GM18873 (cell line): ENCODE measurements around the gene ITGB1BP1.
A peak's percentile ranks its signal among the peaks of the same experiment; 100 is the strongest.

Experiments
- ATAC-seq: cut with Tn5 transposase; IDR thresholded peaks from one replicate; pipeline ENCODE4 v1.9.1; 2021; ENCODE audit warnings: mild to moderate bottlenecking, moderate library complexity, moderate number of reproducible peaks; ENCODE audit not compliant: unreplicated experiment, low FRiP score

The ITGB1BP1 gene

GRCh38 chr2:9428965-9429577, 5.7 kb upstream of the ITGB1BP1 start:
- no peak for ATAC-seq

GRCh38 chr2:9424447-9425164, 1.3 kb upstream of the ITGB1BP1 start:
- no peak for ATAC-seq

- ATAC-seq, result peak; percentile 6
Observed at GRCh38 chr2:9423922-9424272, 569 bp upstream of the ITGB1BP1 start.

- peak; percentile 27 for ATAC-seq
Observed at GRCh38 chr2:9422321-9423099, 818 bp downstream of the ITGB1BP1 start.

- no peak for ATAC-seq
Observed at GRCh38 chr2:9420495-9420894, 2.8 kb downstream of the ITGB1BP1 start.

GRCh38 chr2:9419541-9419940, 3.8 kb downstream of the ITGB1BP1 start:
- no peak for ATAC-seq

- no peak for ATAC-seq
Observed at GRCh38 chr2:9418746-9419145, 4.6 kb downstream of the ITGB1BP1 start.

- ATAC-seq, result no peak
Observed at GRCh38 chr2:9417725-9418124, 5.6 kb downstream of the ITGB1BP1 start.

GRCh38 chr2:9416962-9417316, 6.4 kb downstream of the ITGB1BP1 start:
- ATAC-seq, result no peak

GRCh38 chr2:9416267-9416961, 6.9 kb downstream of the ITGB1BP1 start:
- no peak for ATAC-seq

GRCh38 chr2:9415516-9416169, 7.7 kb downstream of the ITGB1BP1 start:
- ATAC-seq, result no peak

GRCh38 chr2:9412781-9413180, 10.5 kb downstream of the ITGB1BP1 start:
- ATAC-seq, result no peak

- no peak for ATAC-seq
Observed at GRCh38 chr2:9410108-9410507, 13.2 kb downstream of the ITGB1BP1 start.

GRCh38 chr2:9408641-9409151, 14.6 kb downstream of the ITGB1BP1 start:
- ATAC-seq, result no peak

GRCh38 chr2:9407363-9407811, 15.9 kb downstream of the ITGB1BP1 start:
- no peak for ATAC-seq

GRCh38 chr2:9406529-9407362, 16.6 kb downstream of the ITGB1BP1 start:
- no peak for ATAC-seq

GRCh38 chr2:9405636-9406035, 17.7 kb downstream of the ITGB1BP1 start:
- no peak for ATAC-seq

- no peak for ATAC-seq
Observed at GRCh38 chr2:9404451-9404850, 18.9 kb downstream of the ITGB1BP1 start.

- no peak for ATAC-seq
Observed at GRCh38 chr2:9403924-9404323, 19.4 kb downstream of the ITGB1BP1 start.
